CD4-positive, alpha-beta T cell treated with Interleukin-15 for 1 hour (primary cell): ENCODE results near the gene ELK3.
A peak's percentile ranks its signal among the peaks of the same experiment; 100 is the strongest.

ENCODE experiments used
- DNase-seq: peaks from one replicate; pipeline ENCODE4 v3.0.0-alpha.2; 2020

ELK3 gene

GRCh38 chr12:96237465-96238077 is 43.4 kb downstream of the ELK3 start:
- DNase-seq, result peak; percentile 68

GRCh38 chr12:96238336-96239047 is 44.3 kb downstream of the ELK3 start:
- no peak for DNase-seq

- DNase-seq, result no peak
Measured at GRCh38 chr12:96239711-96240635, 45.8 kb downstream of the ELK3 start.

DNA sequence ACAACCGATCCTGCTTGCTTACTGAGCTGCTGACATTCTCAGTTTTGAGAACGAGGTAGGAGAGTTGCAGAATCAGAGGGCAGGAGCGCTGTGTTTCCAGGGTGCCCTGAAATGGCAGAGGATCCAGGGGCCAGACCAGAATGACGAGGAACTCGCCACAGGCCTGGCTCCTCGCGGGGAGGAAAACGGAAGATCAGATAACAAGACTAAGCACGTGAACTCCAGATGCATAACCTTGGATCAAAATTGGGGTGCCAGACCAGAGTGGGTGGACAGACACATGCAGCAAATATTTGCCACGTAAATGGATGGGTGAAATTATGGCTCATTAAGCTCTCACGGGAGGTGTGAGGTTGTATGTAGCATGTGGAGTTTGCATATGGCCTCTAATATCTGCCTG is 46.5 kb downstream of the ELK3 start:
- no peak for DNase-seq

DNA sequence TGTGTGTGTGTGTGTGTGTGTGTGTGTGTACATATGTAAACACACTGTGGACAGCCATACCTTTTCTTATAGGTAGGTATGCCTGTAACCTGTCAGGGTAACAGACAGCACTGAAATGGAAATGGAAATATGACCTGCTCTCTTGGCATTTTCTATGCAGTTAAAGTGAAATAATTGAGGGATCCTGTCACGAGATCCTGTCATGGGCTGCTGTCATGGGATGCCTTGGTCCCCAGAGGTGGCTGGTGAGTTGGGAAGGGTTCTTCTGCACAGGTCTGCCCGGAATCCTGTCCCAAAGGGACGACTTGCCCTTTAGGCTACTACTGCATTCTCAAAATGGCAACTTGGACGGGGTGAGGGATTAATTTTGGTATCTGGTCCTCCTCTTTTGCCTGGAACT is 47.3 kb downstream of the ELK3 start:
- no peak for DNase-seq

GRCh38 chr12:96241846-96242256 is 47.7 kb downstream of the ELK3 start:
- peak; percentile 90 for DNase-seq

DNA sequence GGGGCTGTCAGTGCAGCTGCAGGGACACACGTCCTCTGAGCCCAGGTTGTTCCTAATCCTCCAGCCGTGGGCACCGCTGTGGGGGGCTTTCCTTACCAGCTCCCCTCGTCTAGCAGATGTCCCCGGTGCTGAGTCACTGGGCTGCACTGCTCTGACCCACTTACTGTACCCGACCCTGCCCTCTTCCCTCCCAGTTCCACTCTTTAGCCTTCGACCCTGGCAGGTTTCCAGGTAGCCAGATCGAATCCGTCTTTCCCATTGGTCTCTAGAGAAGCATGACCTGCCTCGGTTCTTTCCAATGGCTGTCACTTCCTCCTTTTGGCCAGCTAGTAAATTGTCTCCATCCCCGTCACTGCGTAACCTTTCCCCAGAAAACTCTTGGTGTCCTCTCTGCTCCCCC is 48.4 kb downstream of the ELK3 start:
- DNase-seq, result peak; percentile 48

DNA sequence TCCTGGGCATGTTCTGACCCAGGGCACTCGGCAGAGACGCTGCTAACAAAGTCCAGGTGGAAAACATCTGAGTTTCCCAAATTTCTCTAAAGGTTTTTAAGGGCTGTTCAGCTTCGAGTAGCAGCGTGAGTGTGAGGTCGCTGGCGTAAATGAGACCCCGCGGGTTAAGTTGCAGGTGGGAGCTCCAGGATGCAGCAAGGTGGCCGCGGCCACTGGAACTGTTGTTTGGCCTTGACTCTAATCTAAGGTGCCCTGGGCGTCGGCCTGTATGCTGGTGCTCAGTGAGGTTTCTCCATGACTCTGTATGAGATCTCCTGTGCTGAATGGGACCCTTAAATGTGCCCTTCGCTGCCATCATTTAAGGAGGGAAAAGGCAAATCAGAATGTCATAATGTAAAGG is 50.7 kb downstream of the ELK3 start:
- no peak for DNase-seq

DNA sequence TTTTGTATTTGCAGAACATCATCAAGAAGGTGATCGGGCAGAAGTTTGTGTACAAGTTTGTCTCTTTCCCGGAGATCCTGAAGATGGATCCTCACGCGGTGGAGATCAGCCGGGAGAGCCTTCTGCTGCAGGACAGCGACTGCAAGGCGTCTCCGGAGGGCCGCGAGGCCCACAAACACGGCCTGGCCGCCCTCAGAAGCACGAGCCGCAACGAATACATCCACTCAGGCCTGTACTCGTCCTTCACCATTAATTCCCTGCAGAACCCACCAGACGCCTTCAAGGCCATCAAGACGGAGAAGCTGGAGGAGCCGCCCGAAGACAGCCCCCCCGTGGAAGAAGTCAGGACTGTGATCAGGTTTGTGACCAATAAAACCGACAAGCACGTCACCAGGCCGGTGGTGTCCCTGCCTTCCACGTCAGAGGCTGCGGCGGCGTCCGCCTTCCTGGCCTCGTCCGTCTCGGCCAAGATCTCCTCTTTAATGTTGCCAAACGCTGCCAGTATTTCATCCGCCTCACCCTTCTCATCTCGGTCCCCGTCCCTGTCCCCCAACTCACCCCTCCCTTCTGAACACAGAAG is 52.8 kb downstream of the ELK3 start:
- DNase-seq, result no peak

DNA sequence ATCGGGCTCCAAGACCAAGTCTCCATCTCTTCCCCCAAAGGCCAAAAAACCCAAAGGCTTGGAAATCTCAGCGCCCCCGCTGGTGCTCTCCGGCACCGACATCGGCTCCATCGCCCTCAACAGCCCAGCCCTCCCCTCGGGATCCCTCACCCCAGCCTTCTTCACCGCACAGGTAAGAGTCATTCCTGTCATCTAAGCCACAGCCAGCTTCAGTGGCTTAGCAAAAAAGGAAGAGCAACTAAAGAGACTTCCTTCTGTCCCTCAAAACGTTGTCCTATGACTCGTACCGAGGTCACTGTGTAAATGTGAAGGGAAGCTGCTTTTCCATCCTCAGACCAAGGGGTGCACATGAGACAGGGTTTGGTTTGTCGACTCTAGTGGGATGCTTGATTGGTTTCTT is 53.4 kb downstream of the ELK3 start:
- no peak for DNase-seq

GRCh38 chr12:96248136-96248931 is 54.2 kb downstream of the ELK3 start:
- no peak for DNase-seq

DNA sequence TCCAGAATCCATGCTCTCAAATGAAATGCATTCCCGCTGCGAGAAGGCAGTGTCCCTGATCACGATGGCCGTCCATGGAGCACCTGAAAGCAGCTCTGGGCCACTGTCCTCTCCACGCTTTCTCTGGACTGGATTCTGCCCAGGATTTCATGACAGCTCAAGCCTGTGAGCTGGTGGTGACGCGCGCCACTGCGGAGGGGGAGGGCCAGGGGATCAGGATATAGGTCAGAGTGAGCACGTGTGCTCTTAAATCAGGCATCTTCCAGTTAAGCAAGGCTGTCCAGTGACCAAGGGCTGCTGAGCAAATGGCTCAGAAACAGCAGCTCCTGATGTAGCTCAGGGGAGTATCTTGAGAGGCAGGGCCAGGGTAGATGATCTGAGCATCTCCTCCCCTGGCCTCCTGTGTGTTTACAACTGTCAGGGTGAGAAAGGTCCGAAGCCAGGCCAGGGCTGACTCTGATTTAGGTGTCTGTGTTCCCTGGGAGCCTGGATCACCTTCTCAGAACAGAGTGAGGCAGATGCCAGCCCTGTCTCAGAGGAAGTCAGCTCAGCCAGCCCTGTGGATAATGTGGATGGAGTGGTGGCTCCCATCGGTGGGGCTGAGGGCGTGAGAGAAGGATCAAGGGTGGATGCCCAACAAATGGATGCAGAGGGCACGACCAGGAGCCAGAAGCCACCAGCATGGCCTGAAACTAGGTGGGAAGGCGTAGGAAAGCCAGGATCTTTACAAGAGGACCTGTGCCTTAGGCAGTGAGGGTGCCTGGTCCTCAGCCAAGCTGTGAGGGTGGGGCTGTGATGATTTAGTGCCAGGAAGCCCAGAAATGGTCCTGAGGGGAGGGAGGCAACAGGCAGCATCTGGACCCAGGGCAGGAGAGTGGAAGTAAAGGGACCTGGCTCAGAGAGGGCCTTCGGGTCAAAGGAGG is 55.3 kb downstream of the ELK3 start:
- DNase-seq, result no peak

GRCh38 chr12:96250119-96250685 is 56.0 kb downstream of the ELK3 start:
- DNase-seq, result no peak

DNA sequence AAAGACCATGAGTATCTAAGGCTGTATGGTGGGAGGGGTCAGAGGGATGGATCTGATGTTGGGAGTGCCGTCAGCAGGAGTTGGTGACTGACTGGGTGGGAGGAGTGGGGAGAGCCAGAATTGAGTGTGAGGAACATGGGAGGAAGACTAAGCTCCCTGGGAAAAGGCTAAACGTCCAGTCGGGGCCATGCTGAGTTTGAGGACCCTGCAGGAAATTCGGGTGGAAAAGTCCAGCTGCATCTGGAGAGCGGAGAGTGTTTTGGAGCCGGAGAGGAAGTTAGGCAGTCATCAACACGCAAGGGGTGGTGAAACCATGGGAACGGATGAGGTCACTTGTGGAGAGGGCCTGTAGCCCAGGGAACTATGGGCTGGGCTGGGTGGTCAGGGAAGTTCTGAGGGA is 60.9 kb downstream of the ELK3 start:
- no peak for DNase-seq

GRCh38 chr12:96256672-96257361 is 62.6 kb downstream of the ELK3 start:
- DNase-seq, result no peak

DNA sequence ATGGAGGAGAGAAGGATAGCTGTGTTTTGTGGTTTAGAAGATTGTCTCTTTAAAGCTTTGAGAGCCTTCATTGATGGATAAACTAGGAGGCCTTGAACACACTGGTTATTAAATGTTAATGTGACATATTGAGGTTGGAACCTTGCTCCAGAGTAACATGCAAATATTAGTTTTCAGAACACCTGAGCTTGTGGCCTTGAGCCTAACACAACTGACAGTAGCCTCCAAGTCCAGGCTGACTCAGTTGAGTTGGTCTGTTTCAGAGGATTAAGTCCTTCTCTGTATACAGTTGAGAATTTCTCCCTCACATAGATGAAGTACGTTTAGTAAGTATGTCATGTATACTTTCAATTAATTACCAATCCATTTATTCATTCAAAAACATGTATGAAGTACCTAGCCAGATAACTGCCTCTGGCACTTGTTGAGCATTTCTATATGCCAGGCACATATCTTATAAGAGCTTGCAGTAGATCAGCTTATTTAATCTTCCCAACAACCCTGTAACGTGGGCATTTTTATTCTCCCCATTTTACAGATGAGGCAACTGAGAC is 63.5 kb downstream of the ELK3 start:
- DNase-seq, result no peak

GRCh38 chr12:96258104-96258961 is 64.2 kb downstream of the ELK3 start:
- DNase-seq, result peak; percentile 41

DNA sequence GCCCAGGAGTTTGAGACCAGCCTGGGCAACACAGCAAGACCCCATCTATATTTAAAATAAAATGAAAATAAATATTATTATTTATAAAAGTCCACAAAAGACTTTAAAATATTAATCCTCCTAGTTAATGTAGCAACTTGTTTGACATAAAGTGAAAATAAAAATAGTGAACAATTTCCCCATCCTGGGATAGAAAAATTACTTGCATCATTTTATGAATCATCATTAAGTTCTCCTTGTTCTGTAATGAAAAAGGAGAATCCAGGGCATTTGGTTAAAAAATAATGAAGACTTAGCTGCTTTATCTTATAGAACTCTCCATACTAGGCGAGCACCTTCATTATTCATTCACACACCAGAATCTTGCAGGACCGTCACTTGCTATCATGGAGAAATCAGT is 66.1 kb downstream of the ELK3 start:
- no peak for DNase-seq

GRCh38 chr12:96260644-96261043 is 66.5 kb downstream of the ELK3 start:
- DNase-seq, result no peak
